Activated CD8-positive, alpha-beta memory T cell treated with anti-CD3 and anti-CD28 coated beads, Interleukin-2, amount 50 U/mL, for 4 hours (primary cell): Measurements from ENCODE around the gene SEPHS2.

ENCODE experiments used
- DNase-seq: peaks from one replicate; pipeline ENCODE4 v3.0.0-alpha.2; 2020

SEPHS2 gene

GRCh38 chr16:30428055-30428454 lies 17.6 kb downstream of the SEPHS2 start:
- DNase-seq, result no peak

- DNase-seq, result no peak
These were observed 24.7 kb downstream of the SEPHS2 start for GRCh38 chr16:30421010-30421409.

DNA sequence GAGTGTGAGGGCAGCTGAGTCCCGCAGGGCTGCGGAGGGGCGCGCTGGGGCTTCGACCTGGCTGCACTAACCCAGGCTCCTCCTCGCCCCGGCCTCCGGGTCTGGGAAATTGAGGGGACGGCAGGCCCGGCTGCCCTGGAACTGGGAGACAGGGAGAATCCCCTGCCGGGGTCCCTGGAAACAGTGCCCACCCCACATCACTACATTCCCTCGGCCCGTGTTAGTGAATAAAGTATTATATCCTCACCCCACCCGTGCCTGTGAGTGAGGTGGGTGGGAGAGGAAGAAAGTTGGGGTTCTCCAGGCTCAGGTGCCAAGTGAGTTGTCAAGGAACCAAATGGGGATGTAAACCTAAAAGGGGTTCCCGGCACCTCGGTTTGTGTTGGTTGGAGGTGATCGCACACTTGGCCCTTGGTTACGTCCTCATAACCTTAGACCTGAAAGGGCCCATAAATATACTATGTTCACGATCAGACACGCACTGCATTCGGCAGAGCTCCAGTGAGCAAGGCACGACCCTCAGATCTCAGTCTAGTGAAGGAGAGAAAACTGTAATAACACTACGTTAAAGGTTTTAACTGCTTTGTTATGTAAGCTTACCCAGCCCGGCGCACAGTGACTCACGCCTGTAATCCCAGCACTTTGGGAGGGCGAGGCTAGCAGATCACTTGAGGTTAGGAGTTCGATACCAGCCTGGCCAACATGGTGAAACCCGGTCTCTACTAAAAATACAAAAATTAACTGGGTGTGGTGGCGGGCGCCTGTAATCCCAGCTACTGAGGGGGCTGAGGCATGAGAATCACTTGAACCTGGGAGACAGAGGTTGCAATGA lies 27.1 kb downstream of the SEPHS2 start:
- no peak for DNase-seq

DNA sequence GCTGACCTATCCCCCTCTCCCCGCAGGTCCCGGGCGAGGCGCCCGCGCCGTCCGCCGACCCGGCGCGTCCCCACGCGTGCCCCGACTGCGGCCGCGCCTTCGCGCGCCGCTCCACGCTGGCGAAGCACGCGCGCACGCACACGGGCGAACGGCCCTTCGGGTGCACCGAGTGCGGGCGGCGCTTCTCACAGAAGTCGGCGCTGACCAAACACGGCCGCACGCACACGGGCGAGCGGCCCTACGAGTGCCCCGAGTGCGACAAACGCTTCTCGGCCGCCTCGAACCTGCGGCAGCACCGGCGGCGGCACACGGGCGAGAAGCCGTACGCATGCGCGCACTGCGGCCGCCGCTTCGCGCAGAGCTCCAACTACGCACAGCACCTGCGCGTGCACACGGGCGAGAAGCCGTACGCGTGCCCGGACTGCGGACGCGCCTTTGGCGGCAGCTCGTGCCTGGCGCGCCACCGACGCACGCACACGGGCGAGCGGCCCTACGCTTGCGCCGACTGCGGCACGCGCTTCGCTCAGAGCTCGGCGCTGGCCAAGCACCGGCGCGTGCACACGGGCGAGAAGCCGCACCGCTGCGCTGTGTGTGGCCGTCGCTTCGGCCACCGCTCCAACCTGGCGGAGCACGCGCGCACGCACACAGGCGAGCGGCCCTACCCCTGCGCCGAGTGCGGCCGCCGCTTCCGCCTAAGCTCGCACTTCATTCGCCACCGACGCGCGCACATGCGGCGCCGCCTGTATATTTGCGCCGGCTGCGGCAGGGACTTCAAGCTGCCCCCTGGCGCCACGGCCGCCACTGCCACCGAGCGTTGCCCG lies 27.9 kb downstream of the SEPHS2 start:
- DNase-seq, result peak; percentile 90

GRCh38 chr16:30416624-30417528 lies 28.8 kb downstream of the SEPHS2 start:
- DNase-seq, result no peak

GRCh38 chr16:30416047-30416603 lies 29.5 kb downstream of the SEPHS2 start:
- no peak for DNase-seq

GRCh38 chr16:30414159-30414558 lies 31.5 kb downstream of the SEPHS2 start:
- DNase-seq, result no peak

GRCh38 chr16:30413112-30413806 lies 32.4 kb downstream of the SEPHS2 start:
- no peak for DNase-seq

DNA sequence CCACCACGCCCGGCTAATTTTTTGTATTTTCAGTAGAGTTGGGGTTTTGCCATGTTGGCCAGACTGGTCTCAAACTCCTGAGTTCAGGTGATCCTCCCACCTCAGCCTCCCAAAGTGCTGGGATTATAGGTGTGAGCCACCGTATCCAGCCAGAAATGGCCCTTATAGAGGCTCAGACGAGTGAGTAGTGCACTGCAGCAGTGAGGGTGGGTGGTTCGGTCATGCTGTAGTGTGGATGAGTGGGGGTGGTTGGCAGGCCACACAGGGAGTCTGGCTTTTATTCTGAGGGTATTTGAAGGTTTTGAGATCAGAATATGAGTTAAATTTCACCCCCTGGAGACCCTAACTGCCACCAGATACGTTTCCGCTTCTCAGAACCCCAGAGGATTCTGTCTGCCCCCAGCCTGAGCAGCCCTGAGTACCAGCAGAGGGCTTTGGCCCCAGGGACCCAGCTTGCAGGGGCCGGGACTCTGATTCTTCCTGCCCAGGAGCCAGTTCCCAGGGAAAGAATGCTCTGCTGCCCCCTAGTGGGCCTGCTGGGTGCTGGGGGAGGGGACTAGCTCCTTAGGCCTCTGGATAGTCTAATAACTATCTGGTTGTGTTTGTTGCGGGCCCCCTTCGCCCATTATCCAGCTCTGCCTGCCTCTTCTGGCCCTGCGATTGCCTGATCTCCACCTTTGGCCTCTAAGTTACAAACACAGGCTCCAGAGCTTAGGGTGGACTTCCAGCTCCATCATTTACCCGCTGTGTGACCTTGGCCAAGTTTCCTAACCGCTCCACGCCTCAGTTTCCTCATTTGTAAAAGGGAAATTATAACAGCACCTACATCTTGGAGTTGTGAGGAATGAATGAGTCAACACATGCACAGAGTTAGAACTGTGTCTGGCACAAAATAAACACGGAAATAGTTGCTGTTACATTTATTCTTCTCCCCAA lies 36.3 kb downstream of the SEPHS2 start:
- DNase-seq, result peak; percentile 96

DNA sequence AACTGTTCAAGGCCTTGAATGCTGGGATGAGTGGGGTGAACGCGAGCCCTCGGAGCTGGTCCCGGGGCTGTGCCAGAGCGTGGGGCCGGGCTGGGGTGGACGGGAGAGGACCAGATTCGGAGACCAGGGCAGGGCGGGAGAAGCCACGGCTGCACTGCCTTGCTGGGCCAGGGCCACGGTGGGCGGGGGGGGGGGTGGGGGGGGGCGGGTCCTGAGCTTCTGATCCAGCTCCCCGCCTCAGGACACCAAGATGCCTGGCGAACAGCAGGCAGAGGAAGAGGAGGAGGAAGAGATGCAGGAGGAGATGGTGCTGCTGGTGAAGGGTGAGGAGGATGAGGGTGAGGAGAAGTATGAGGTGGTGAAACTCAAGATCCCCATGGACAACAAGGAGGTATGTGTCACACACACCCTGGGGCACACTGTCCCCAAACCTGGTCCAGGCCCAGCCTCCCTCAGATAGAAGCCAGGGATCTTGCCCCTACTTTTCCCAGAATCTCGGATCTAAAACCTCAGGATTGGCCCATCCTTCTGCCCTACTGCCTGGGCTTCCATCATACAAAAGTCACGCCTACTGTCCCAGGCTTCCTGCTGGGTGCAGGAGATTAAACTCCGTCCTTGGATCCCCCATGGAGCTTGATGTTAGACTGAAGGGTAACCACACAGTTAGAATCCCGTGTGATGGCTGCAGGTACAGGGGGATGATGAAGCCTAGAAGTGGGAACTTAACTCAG lies 37.7 kb downstream of the SEPHS2 start:
- no peak for DNase-seq

DNA sequence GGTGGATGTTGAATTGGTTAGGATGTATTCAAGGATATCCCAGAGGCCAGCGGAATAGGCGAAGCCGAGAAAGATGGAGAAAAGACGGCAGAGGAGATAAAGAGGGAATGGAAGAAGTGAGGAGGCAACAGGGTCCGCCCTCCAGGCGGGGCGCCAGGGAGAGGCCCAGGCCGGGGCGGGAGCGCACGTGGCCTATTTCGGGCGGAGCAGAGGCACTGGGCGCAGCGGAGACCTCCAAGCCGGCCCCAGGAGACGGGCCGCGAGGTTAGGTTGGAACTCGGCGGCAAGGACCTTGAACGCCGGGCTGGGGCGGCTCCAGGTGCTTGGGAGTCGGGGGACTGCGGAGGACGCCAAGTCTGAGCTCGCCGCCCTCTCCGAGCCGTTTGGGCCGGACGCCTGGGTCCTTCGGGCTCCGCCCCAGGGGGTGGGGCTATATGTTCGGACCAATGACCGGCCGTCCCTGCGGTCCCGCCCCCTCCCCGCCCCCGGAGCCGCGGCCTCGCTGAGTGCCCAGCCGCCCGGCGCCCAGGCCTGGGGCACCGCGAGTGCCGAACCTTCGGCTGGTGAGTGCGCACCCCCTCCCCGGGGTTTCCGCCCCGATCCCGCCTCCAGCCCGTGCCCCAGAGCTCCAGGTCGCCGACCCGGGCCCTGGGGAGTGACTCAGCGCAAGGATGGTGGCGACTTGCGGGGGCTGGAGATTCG lies 38.4 kb downstream of the SEPHS2 start, which contains the start of gene ZNF771:
Gene ZNF771 (plus strand): TSS at position 505 of the 702 bp plus-strand sequence. CDS start 448 bp downstream, outside the sequence.
- DNase-seq, result peak; percentile 90

DNA sequence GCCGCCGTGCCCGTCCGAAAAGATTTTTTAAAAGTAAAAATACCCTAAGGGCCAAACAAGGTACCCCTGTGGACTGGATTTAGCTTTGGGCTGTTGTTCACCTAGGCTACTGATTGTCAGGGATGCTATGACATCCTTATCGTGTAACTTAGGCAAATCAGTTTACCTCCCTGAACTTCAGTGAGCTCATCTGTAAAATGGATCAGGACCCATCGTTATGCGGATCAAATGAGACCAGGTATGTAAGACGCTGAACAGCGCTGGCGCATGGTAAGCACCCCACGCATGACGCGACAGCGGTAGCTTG lies 38.9 kb downstream of the SEPHS2 start:
- DNase-seq, result no peak

DNA sequence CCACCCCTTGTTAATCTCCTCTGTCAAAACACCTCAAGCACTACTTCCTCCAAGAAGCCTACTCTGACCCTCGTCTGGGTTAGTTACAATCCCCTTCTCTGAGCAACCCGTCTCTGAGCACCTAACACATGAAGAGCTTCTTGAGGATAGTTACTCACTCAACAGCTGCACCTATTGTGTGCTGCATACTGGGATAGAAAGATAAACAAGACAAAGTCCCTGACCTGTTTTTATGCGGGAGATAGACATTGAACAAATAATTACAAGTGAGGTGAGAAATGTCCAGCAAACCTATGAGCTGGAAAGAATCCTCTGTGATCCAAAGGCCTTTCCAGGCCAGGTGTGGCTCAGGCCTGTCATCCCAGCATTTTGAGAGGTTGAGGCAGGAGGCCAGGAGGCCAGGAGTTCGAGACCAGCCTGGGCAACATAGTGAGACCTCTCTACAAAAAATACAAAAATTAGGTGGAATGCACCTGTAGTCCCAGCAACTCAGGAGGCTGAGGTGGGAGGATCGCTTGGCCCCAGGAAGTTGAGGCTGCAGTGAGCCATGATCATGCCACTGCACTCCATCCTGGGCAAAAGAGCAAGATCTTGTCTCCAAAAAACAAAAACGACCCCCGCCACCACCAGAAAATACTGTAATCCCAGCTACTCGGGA lies 43.8 kb downstream of the SEPHS2 start:
- DNase-seq, result no peak

DNA sequence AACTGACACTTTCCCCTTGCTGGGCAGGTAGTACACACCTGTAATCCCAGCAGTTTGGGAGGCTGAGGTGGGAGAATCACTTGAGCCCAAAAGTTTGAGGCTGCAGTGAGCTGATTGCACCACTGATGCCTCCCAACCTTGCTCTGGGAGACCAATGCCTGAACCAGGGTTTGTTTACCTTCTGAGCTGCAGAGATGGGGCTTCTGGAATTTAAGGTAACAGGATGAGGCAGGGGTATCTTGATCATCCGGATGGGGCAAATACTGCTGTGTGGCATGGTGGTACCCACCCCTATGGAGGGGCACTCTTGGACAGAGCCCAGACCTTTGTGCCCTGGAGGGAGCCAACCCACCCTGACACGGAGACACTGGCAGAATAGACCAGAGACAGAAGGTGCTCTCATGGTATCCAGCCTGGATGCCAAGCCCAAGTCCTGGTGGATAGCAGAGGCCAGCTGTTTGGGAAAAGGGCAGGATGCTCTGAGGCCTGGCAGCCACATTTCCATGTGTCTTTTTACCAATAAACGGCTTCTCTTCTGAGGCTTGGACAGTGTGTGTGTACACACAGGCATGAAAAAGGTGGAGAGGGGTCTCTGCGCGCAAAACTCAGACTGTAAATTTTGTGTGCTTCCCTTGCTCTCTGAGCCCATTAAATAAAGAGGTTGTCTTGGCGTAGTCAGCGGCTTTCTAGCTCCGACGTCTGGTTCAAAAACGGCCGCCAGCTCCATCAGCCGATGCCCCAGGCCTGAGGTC lies 46.1 kb downstream of the SEPHS2 start:
- DNase-seq, result no peak

- no peak for DNase-seq
These were observed 46.8 kb downstream of the SEPHS2 start for GRCh38 chr16:30398661-30399434.

- DNase-seq, result no peak
These were observed 47.7 kb downstream of the SEPHS2 start for GRCh38 chr16:30397776-30398660.
